Measurements from ENCODE around the gene NHEJ1.

Gene NHEJ1

GRCh38 chr2:219160186-219161017 lies at the start of gene NHEJ1:
NHEJ1 (minus strand) TSS chr2:219160815; CDS start chr2:219158362, 2,453 bp downstream.
- DNase-seq (ENCODE audit: low read depth): peak; percentile 95
- peak within 1 kb of the TSS; percentile 83 for H3K4me3 ChIP-seq (ENCODE audit: low read depth, low read length)
- TF ChIP-seq CTCF (conservative IDR thresholded peaks at IDR 0.05; ENCODE audit: low read depth, low read length): peak; percentile 93

GRCh38 chr2:219209236-219210195 lies 48.9 kb upstream of the NHEJ1 start:
- no peak for TF ChIP-seq CTCF (conservative IDR thresholded peaks at IDR 0.05; ENCODE audit: low read depth, low read length)
- DNase-seq (ENCODE audit: low read depth): no peak
- H3K4me3 ChIP-seq (ENCODE audit: low read depth, low read length): no peak overlapping the region

GRCh38 chr2:219207884-219208740 lies 47.5 kb upstream of the NHEJ1 start:
- DNase-seq (ENCODE audit: low read depth): peak; percentile 57
- peak overlapping the region; percentile 86 for H3K4me3 ChIP-seq (ENCODE audit: low read depth, low read length)
- no peak for TF ChIP-seq CTCF (conservative IDR thresholded peaks at IDR 0.05; ENCODE audit: low read depth, low read length)

- no peak for TF ChIP-seq CTCF (conservative IDR thresholded peaks at IDR 0.05; ENCODE audit: low read depth, low read length)
- no peak for DNase-seq (ENCODE audit: low read depth)
- peak overlapping the region; percentile 86 for H3K4me3 ChIP-seq (ENCODE audit: low read depth, low read length)
Measured at GRCh38 chr2:219207134-219207883, 46.7 kb upstream of the NHEJ1 start.

GRCh38 chr2:219206328-219207133 lies 45.9 kb upstream of the NHEJ1 start, which contains the start of gene ZFAND2B:
ZFAND2B (plus strand) TSS chr2:219206782; CDS start chr2:219206988, 206 bp downstream.
- peak; percentile 93 for DNase-seq (ENCODE audit: low read depth)
- TF ChIP-seq CTCF (conservative IDR thresholded peaks at IDR 0.05; ENCODE audit: low read depth, low read length): no peak
- H3K4me3 ChIP-seq (ENCODE audit: low read depth, low read length): peak within 1 kb of the TSS; percentile 86
